Parathyroid adenoma (tissue), 2 donors: ENCODE measurements around the gene TMEM178B.

ENCODE experiments used
- H2AFZ ChIP-seq: fragments of 300-600 bp; sonication (generic); one replicate; pipeline ENCODE4 v1.7.0; 2017; ENCODE audit warnings: antibody characterized with exemption, mild to moderate bottlenecking
- H3K27ac ChIP-seq: fragments of 300-600 bp; sonication (generic); one replicate; pipeline ENCODE4 v1.7.0; 2017
- H3K27me3 ChIP-seq: fragments of 300-600 bp; sonication (generic); one replicate; pipeline ENCODE4 v1.7.0; 2017; ENCODE audit warnings: low read length; ENCODE audit not compliant: control insufficient read depth, insufficient read depth
- H3K36me3 ChIP-seq: fragments of 300-600 bp; sonication (generic); one replicate; pipeline ENCODE4 v1.7.0; 2017; ENCODE audit warnings: low read length; ENCODE audit not compliant: control insufficient read depth, insufficient read depth
- H3K4me1 ChIP-seq: fragments of 300-600 bp; sonication (generic); one replicate; pipeline ENCODE4 v1.7.0; 2017; ENCODE audit warnings: control low read depth
- H3K4me2 ChIP-seq: fragments of 300-600 bp; sonication (generic); one replicate; pipeline ENCODE4 v1.7.0; 2017; ENCODE audit warnings: low read length
- H3K4me3 ChIP-seq: fragments of 300-600 bp; sonication (generic); one replicate; pipeline ENCODE4 v1.7.0; 2017; ENCODE audit warnings: low read depth, low read length
- H3K79me2 ChIP-seq: fragments of 300-600 bp; sonication (generic); one replicate; pipeline ENCODE4 v1.7.0; 2017; ENCODE audit warnings: control low read depth
- H3K9ac ChIP-seq: fragments of 300-600 bp; sonication (generic); one replicate; pipeline ENCODE4 v1.7.0; 2017; ENCODE audit warnings: mild to moderate bottlenecking
- H3K9me3 ChIP-seq: fragments of 300-600 bp; sonication (generic); one replicate; pipeline ENCODE4 v1.7.0; 2017; ENCODE audit warnings: low read length; ENCODE audit not compliant: control insufficient read depth
- TF ChIP-seq, protein P1 (sequence below): fragments of 300-600 bp; sonication (generic); IDR thresholded peaks from one replicate; pipeline ENCODE4 v1.7.0; 2017; ENCODE audit warnings: antibody characterized with exemption, mild to moderate bottlenecking
- donor health status: primary hyperparathyroidism.

The TMEM178B gene

DNA sequence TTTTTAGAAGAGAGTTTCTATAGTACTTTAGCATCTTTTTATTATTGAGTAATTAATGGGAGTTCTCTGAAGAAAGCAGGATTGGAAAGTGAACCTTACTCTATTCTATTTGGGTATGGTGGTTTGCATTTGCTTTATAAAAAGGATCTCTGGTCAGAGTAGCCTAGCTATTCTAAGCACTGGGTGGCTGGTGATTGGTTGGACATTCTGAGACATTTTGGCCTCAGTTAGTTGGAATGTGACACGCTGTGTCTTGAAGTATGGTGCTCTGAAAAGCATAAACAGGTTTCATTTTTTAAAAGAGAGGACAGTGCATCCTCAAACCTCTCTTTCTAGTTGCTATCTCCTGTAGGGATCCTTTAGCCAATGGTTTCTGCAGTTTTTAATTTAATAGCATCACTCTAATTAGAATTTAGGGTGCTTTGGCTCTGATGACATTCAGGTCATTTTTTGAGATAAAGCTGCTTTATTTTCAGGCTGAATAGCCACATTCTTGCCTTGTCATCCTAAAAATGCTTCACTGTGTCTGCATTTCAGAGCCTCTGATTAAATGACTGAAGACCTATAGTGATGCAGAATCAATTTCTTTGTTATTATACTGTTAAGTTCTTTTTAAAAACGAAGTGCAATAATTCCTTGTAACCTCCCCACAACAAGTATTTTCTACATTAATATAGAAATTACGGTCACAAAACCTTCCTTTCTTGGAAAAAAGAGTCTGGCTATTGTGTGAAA lies 20.6 kb downstream of the TMEM178B start:
- Histone ChIP-seq H3K79me2 (peaks cover 39% of the 10 kb centered on the region), H3K4me3 (no peak overlapping the region), H3K9ac (no peak overlapping the region), H2AFZ (no peak overlapping the region), H3K4me1 (peaks cover 2% of the 10 kb centered on the region), H3K27ac (no peak overlapping the region), H3K36me3 (no peaks in the 10 kb centered on the region), H3K4me2 (no peak overlapping the region), H3K9me3 (no peaks in the 10 kb centered on the region), H3K27me3 (no peaks in the 10 kb centered on the region)
- TF ChIP-seq, protein P1, sequence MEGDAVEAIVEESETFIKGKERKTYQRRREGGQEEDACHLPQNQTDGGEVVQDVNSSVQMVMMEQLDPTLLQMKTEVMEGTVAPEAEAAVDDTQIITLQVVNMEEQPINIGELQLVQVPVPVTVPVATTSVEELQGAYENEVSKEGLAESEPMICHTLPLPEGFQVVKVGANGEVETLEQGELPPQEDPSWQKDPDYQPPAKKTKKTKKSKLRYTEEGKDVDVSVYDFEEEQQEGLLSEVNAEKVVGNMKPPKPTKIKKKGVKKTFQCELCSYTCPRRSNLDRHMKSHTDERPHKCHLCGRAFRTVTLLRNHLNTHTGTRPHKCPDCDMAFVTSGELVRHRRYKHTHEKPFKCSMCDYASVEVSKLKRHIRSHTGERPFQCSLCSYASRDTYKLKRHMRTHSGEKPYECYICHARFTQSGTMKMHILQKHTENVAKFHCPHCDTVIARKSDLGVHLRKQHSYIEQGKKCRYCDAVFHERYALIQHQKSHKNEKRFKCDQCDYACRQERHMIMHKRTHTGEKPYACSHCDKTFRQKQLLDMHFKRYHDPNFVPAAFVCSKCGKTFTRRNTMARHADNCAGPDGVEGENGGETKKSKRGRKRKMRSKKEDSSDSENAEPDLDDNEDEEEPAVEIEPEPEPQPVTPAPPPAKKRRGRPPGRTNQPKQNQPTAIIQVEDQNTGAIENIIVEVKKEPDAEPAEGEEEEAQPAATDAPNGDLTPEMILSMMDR = no peak

DNA sequence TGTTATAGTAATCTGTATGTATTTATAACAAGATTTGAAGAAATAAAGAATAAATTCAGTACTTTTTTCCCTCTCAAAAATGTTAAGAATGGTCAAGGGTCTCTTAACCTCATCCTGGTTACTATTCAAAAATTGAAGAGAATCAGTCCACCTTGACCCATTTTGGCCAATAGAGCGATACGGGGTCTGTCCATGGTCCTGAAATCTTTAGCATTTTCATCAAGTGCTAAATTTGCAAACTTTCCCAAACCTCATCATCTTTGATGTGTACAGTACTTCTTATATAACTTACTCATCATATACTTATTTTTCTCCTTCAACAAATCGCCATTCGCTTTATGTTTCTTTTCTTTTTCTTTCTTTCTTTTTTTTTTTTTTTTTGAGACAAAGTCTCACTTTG lies 23.6 kb downstream of the TMEM178B start:
- Histone ChIP-seq H2AFZ (no peak overlapping the region), H3K27me3 (no peaks in the 10 kb centered on the region), H3K9me3 (no peaks in the 10 kb centered on the region), H3K79me2 (peaks cover 24% of the 10 kb centered on the region), H3K4me2 (no peak overlapping the region), H3K27ac (no peak overlapping the region), H3K9ac (no peak overlapping the region), H3K36me3 (no peaks in the 10 kb centered on the region), H3K4me1 (no peaks in the 10 kb centered on the region), H3K4me3 (no peak overlapping the region)
- TF ChIP-seq, protein P1 = no peak

DNA sequence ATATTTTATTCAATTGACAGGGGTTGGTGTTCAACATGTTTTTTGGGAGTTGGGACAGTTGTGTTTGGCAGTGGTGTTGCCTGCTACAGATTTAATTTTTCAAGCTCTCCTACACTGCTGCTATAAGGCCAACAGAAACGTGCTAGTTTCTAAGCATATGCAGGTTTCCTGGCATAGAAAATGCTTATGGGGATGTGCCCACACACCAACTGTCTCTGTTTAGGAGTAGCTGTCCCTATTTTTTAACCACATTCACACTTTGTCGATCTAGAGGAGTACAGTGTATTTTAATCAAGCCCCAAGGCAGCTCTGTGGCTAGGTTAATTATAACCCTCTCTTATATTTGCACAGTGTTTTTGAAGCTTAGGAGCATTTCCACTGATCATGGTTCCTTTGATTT lies 28.6 kb downstream of the TMEM178B start:
- Histone ChIP-seq H3K9ac (no peak overlapping the region), H3K4me2 (no peak overlapping the region), H3K79me2 (peaks cover 38% of the 10 kb centered on the region), H3K27ac (no peak overlapping the region), H3K4me1 (peaks cover 10% of the 10 kb centered on the region), H3K27me3 (no peaks in the 10 kb centered on the region), H2AFZ (no peak overlapping the region), H3K9me3 (no peaks in the 10 kb centered on the region), H3K4me3 (no peak overlapping the region), H3K36me3 (no peaks in the 10 kb centered on the region)
- TF ChIP-seq, protein P1 = no peak

DNA sequence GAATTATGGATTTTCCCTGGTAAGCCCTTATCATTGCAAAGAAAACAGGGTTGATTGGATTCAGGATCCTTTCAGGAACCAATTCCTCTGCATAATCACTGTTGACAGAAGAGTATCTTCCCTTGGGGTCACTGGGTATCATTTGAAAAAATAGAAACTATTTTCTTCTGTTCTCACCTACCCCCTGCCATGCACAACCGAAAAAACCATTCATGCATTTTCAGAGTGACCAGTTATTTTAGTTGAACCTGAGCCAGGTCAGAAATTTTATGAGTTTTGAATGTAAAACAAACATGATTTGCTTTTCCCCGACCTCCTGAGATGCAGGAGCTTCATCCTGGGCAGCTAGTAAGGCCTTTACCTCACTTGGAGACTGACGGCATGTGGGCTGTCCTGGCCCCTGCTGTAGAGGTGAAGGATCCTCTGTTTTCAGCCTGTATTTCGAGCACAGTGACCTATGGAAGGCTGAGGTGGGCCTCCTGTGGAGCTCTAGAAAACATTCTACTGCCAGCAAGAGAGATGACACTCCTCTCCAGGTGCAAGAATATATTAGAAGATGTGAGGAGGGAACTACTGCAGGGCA lies 30.1 kb downstream of the TMEM178B start:
- Histone ChIP-seq H3K36me3 (no peaks in the 10 kb centered on the region), H2AFZ (no peak overlapping the region), H3K9me3 (no peaks in the 10 kb centered on the region), H3K27me3 (no peaks in the 10 kb centered on the region), H3K4me3 (no peak overlapping the region), H3K27ac (no peak overlapping the region), H3K4me2 (no peak overlapping the region), H3K79me2 (peaks cover 47% of the 10 kb centered on the region), H3K4me1 (peaks cover 16% of the 10 kb centered on the region), H3K9ac (no peak overlapping the region)
- TF ChIP-seq, protein P1 = no peak

DNA sequence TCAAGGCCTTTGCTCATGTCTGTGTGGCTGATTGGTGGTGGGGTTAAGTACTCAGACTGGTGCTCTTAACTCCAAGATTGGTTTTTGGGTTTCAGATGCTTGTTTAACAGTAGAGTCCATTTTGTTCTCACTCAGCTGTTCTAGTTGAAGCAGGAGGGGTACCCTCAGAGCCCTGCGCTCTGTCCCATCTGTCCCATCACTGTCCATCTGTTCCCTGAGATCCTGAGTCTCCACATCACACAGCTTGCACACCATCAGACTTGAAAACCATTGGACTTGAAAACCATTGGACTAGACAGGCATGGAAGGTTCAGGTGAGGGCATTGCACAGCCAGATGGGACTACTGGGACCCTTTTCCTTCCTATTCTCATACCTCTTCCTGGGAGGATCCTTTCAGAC lies 39.3 kb downstream of the TMEM178B start:
- no peaks in the 10 kb centered on the region for H3K36me3 ChIP-seq
- no peak overlapping the region for H3K27ac ChIP-seq
- H3K4me1 ChIP-seq = peaks cover 2% of the 10 kb centered on the region
- H2AFZ ChIP-seq = no peak overlapping the region
- H3K9me3 ChIP-seq = no peaks in the 10 kb centered on the region
- TF ChIP-seq, protein P1 = no peak
- no peaks in the 10 kb centered on the region for H3K27me3 ChIP-seq
- peaks cover 63% of the 10 kb centered on the region for H3K79me2 ChIP-seq
- no peak overlapping the region for H3K4me2 ChIP-seq
- H3K9ac ChIP-seq = no peak overlapping the region
- H3K4me3 ChIP-seq = no peak overlapping the region
